K562 (cell line): Measurements from ENCODE around the gene PRDX6. TPM values are rescaled to one million over a fixed set of nuclear protein-coding genes. Genes with fewer than 3 reads are reported as not detected.

Source experiments
- ATAC-seq: fragments of 200-7000 bp; cut with Tn5 transposase; 3 replicates; pipeline ENCODE4 v1.9.1; 2020; ENCODE audit warnings: moderate library complexity
- BruUV-seq: library from RNA; stranded (reverse); fragments of 400-500 nt; replicated peaks from 2 replicates; lab custom pipeline; 2021; lab: Mats Ljungman, UMichigan
- CTCF ChIA-PET: fragments of 300-600 bp; formaldehyde crosslinking; extraction: SDS; loops from one replicate; lab custom pipeline; 2021; ENCODE audit warnings: low intra/inter-chr PET ratio; lab: Yijun Ruan, JAX
- POLR2A ChIA-PET: fragments of 300-600, 350-650 bp; sonication (Branson Sonifier 250); formaldehyde crosslinking; extraction: SDS; loops from one replicate; lab custom pipeline; 2021; ENCODE audit warnings: antibody characterized with exemption, inconsistent platforms; lab: Yijun Ruan, JAX
- DNase-seq, 4 experiments: peaks; one replicate each; pipeline versions ENCODE4 v3.0.0 to v3.0.0-alpha.2; 2011 to 2018; ENCODE audit warnings: low spot score in 3 of 4, mixed read lengths in 3 of 4; ENCODE audit errors: extremely low read depth in 1 of 4
- FAIRE-seq: peaks from 2 replicates; lab custom pipeline; 2011; peaks lifted over from hg19 to GRCh38; lab: Jason Lieb, UNC
- H2AFZ ChIP-seq: 2 replicates; pipeline ENCODE4 v1.6.0; 2011; ENCODE audit warnings: low read depth, low read length, control low read depth, inconsistent platforms
- H3K27ac ChIP-seq: fragments of 200-600 bp; 3 replicates; pipeline ENCODE4 v1.8.0; 2011; ENCODE audit warnings: low read depth, mild to moderate bottlenecking, control low read depth, inconsistent platforms, low read length, moderate library complexity, mixed read lengths; ENCODE audit errors: extremely low read depth
- H3K27me3 ChIP-seq, 2 experiments: fragments of 300-600 bp in 1 of 2; 2 replicates in 1 of 2; 3 replicates in 1 of 2; pipeline versions ENCODE4 v1.6.0 to v1.8.0; 2011; ENCODE audit warnings: inconsistent platforms in 2 of 2, low read length in 2 of 2, mild to moderate bottlenecking in 1 of 2, mixed read lengths in 1 of 2, moderate library complexity in 1 of 2; ENCODE audit not compliant: control insufficient read depth in 2 of 2, insufficient read depth in 2 of 2
- H3K36me3 ChIP-seq: fragments of 300-600 bp; 3 replicates; pipeline ENCODE4 v1.8.0; 2011; ENCODE audit warnings: mild to moderate bottlenecking, low read length, inconsistent platforms; ENCODE audit not compliant: control insufficient read depth, insufficient read depth
- H3K4me1 ChIP-seq, 2 experiments: fragments of 200-600 bp in 1 of 2; replicated peaks in 1 of 2; 2 replicates in 1 of 2; 3 replicates in 1 of 2; pipeline versions ENCODE4 v1.5.1 to v1.8.0; 2011; ENCODE audit warnings: inconsistent platforms in 2 of 2, low read length in 2 of 2, mild to moderate bottlenecking in 1 of 2, mixed read lengths in 1 of 2, moderate library complexity in 1 of 2; ENCODE audit not compliant: control insufficient read depth in 2 of 2, insufficient read depth in 2 of 2
- H3K4me2 ChIP-seq: 2 replicates; pipeline ENCODE4 v1.6.1; 2011; ENCODE audit warnings: low read length, control low read depth, inconsistent platforms, mixed read lengths; ENCODE audit not compliant: insufficient read depth
- H3K4me3 ChIP-seq: fragments of 200-600 bp; sonication (generic), shearing (Covaris generic); 2 replicates; pipeline ENCODE4 v1.5.1; 2016; ENCODE audit warnings: control low read depth, inconsistent platforms
- H3K79me2 ChIP-seq: fragments of 200-600 bp; 3 replicates; pipeline ENCODE4 v1.8.0; 2011; ENCODE audit warnings: low read length, inconsistent platforms; ENCODE audit not compliant: control insufficient read depth, insufficient read depth
- H3K9ac ChIP-seq, 2 experiments: 2 replicates each; pipeline versions ENCODE4 v1.6.0 to v1.6.1; 2011; ENCODE audit warnings: low read depth in 2 of 2, low read length in 2 of 2, control low read depth in 1 of 2, inconsistent platforms in 1 of 2, mild to moderate bottlenecking in 1 of 2, mixed read lengths in 1 of 2; ENCODE audit not compliant: insufficient read depth in 1 of 2
- H3K9me1 ChIP-seq: one replicate; pipeline ENCODE4 v1.6.0; 2011; ENCODE audit warnings: inconsistent platforms, mild to moderate bottlenecking, low read length, moderate library complexity; ENCODE audit not compliant: control insufficient read depth, insufficient read depth
- H3K9me3 ChIP-seq: replicated peaks from 2 replicates; pipeline ENCODE4 v1.5.1; 2011; ENCODE audit warnings: low read depth, low read length, inconsistent platforms; ENCODE audit not compliant: control insufficient read depth, insufficient read depth
- H4K20me1 ChIP-seq: replicated peaks from 2 replicates; pipeline ENCODE4 v1.6.1; 2011; ENCODE audit warnings: low read length, inconsistent platforms, mixed read lengths; ENCODE audit not compliant: control insufficient read depth, insufficient read depth
- ESRRB ChIP-seq: fragments of 250-450 bp; sonication (Bioruptor Pico); IDR thresholded peaks from 2 replicates; pipeline ENCODE4 v1.5.0; 2020; ENCODE audit warnings: mild to moderate bottlenecking, moderate library complexity, borderline replicate concordance
- FUS ChIP-seq: fragments of 200-400 bp; formaldehyde crosslinking; optimal IDR thresholded peaks from 2 replicates; pipeline ENCODE3; 2017; ENCODE audit warnings: low read depth, low read length
- LEF1 ChIP-seq: fragments of 450-650 bp; IDR thresholded peaks from 2 replicates; pipeline ENCODE4 v1.6.1; 2016; ENCODE audit warnings: mild to moderate bottlenecking
- MED1 ChIP-seq: sonication (generic); formaldehyde crosslinking; IDR thresholded peaks from 2 replicates; pipeline ENCODE4 v1.8.1; 2023; ENCODE audit warnings: missing genetic modification reagents, borderline replicate concordance
- ZNF778 ChIP-seq: fragments of 450-650 bp; formaldehyde crosslinking; IDR thresholded peaks from 2 replicates; pipeline ENCODE4 v1.4.0; 2020; ENCODE audit warnings: mild to moderate bottlenecking, moderate library complexity
- WGBS: fragments of 100-300 bp; shearing (Covaris generic); methylation state at CpG from one replicate; pipeline ENCODE4 v1.1.6; 2016; ENCODE audit warnings: low coverage, mixed read lengths; ENCODE audit not compliant: insufficient coverage; ENCODE audit errors: missing lambda C conversion rate; 5-methylcytosine and 5-hydroxymethylcytosine counted together
- in situ Hi-C: fragments of 300-500 bp; cut with MboI; formaldehyde crosslinking; loops from 4 replicates; pipeline ENCODE4 v1.15.0; 2018; ENCODE audit warnings: inconsistent platforms, mixed read lengths
- intact Hi-C: fragments of 100-400 bp; cut with micrococcal nuclease; formaldehyde crosslinking; loops from 2 replicates; pipeline ENCODE4 v1.14.2; 2022
- polyA plus RNA-seq, 8 experiments: library from polyadenylated mRNA; depleted of rRNA in 4 of 8; stranded (reverse) in 5 of 8; unstranded in 3 of 8; fragments of >200 nt; fragmentation: Nextera tagmentation in 2 of 8; fragmentation: Illumina TruSeq in 1 of 8; extraction: Ambion mirVana in 2 of 8; extraction: Trizol in 1 of 8; gene quantifications; 2 replicates each; pipeline versions ENCODE4 v1.2.1 to v1.2.3, GENCODE V29; 2011 to 2014; ENCODE audit warnings: inconsistent platforms in 1 of 8, missing spikeins in 1 of 8
- total RNA-seq, 7 experiments: library from RNA; depleted of rRNA in 6 of 7; stranded (reverse); fragments of >200 nt in 6 of 7; fragmentation: Illumina TruSeq in 2 of 7; extraction: Trizol in 2 of 7; gene quantifications; 2 replicates each; pipeline versions ENCODE4 v1.2.1 to v1.2.3, GENCODE V29; 2011 to 2021; ENCODE audit warnings: low replicate concordance in 1 of 7
- TF ChIP-seq, protein P1 (sequence below): fragments of 250-450 bp; sonication (Bioruptor Pico); IDR thresholded peaks from 2 replicates; pipeline ENCODE4 v1.4.0; 2020; ENCODE audit warnings: borderline replicate concordance
- TF ChIP-seq, protein P2 (sequence below): fragments of 250-450 bp; sonication (Bioruptor Pico); IDR thresholded peaks from 2 replicates; pipeline ENCODE4 v1.4.0; 2020
- TF ChIP-seq, protein P3 (sequence below): fragments of 250-450 bp; sonication (Bioruptor Pico); IDR thresholded peaks from 2 replicates; pipeline ENCODE4 v1.9.0; 2021; ENCODE audit warnings: mild to moderate bottlenecking
- TF ChIP-seq, protein P4 (sequence below), 2 experiments: IDR thresholded peaks in 1 of 2; conservative IDR thresholded peaks in 1 of 2; 2 replicates each; pipeline ENCODE4 v1.6.1; 2016; ENCODE audit warnings: low read depth in 2 of 2, mild to moderate bottlenecking in 1 of 2, missing compliant biosample characterization in 1 of 2, missing genetic modification characterization in 1 of 2, moderate library complexity in 1 of 2
- TF ChIP-seq, protein P5 (sequence below): fragments of 450-650 bp; IDR thresholded peaks from 2 replicates; pipeline ENCODE4 v1.6.1; 2017; ENCODE audit warnings: mild to moderate bottlenecking, moderate library complexity

The PRDX6 gene
- total and polyA plus RNA-seq, 9 of the 15 experiments (the other 6 are each of a cell fraction or from before 2014, with no cell fraction given) = 277 to 1,082 (median 610) TPM

DNA sequence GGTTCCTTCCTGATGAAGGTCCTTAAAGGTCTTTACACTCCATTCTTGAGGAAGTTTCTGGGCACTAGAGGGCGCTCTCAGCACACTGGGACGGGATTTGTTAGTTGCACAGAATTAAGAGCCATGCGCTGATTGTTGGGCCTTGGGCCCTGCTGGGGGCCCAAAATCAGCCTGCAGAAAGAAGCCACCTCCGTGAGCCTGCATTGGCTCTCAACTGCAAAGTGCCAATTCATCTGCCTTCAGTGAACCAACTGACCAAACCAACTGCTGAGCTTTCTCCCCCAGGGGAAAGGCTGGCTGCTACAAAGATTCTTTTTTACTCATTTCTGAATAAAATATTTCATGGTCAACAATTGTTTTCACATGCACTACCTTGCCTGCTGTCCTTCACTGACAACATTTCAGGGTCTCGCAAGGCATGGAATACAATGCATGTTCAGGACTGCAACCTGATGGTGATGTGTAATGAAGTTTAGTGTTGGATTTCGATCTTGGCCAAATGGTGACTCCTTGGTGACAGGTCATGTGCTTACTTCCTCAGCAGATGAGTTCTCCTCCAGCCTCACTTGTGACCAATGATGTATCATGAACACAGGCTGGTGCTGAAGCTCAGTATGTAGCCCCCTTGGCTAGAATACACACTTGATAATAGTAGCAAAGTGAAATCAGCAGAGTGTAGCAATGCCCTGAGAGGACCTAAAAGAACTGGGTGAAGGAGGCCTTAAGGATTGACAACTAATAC, 45.7 kb upstream of the PRDX6 start (continued):
- TF ChIP-seq, protein P1, sequence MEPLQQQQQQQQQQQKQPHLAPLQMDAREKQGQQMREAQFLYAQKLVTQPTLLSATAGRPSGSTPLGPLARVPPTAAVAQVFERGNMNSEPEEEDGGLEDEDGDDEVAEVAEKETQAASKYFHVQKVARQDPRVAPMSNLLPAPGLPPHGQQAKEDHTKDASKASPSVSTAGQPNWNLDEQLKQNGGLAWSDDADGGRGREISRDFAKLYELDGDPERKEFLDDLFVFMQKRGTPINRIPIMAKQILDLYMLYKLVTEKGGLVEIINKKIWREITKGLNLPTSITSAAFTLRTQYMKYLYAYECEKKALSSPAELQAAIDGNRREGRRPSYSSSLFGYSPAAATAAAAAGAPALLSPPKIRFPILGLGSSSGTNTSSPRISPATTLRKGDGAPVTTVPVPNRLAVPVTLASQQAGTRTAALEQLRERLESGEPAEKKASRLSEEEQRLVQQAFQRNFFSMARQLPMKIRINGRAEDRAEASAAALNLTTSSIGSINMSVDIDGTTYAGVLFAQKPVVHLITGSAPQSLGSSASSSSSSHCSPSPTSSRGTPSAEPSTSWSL (CRISPR knock-in tag) = no peak
- no peak for TF ChIP-seq ESRRB (CRISPR knock-in tag)

DNA sequence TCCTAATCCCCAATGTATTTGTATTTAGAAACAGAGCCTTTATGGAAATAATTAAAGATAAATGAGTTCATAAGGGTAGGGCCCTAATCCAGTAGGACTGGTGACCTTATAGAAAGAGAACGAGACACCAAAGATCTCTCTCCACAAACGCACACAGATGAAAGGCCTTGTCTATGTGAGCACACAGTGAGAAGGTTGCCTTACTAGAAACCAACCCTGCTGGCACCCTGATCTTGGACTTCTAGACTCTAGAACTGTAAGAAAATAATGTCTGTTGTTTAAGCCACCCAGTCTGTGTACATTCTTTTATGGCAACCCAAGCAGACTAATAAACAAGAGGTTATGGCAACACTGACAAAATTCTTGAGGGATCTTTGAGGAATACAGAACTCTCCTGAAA, 44.8 kb upstream of the PRDX6 start:
- DNase-seq = no peak
- H3K9me3 ChIP-seq = no peaks in the 10 kb centered on the region
- in situ Hi-C loops = loop anchor here (10.0 kb wide), 1 partner anchor 392 kb away; the partner anchor contains the start of genes CENPL and DARS2
- H3K4me3 ChIP-seq = no peak overlapping the region
- CTCF ChIA-PET = interaction anchor here (0.7 to 2.4 kb wide), 2 partner anchors 392 to 688 kb away, joined by 3 to 13 read pairs; partner anchors contain the start of genes CENPL and DARS2
- H2AFZ ChIP-seq = no peak overlapping the region
- H3K9me1 ChIP-seq = no peaks in the 10 kb centered on the region
- BruUV-seq = no TSS peak
- POLR2A ChIA-PET = interaction anchor here (1.3 kb wide), 1 partner anchor 46 kb away, joined by 3 read pairs; no protein-coding TSS in a partner anchor
- H3K79me2 ChIP-seq = no peaks in the 10 kb centered on the region
- peaks cover 3% of the 10 kb centered on the region; the same call in 1 of the 3 replicates for H3K36me3 ChIP-seq
- H3K27ac ChIP-seq = no peak overlapping the region
- H3K9ac ChIP-seq = no peak overlapping the region
- H3K4me1 ChIP-seq = peaks cover 7 to 56% of the 10 kb centered on the region in 2 experiments
- H4K20me1 ChIP-seq = no peaks in the 10 kb centered on the region
- no peak for FAIRE-seq
- intact Hi-C loops = loop anchor here (5.0 kb wide), 3 partner anchors 120 to 480 kb away; no protein-coding TSS in a partner anchor
- 73% methylated on average over 2 of the region's 2 CpGs for WGBS
- H3K27me3 ChIP-seq = no peaks in the 10 kb centered on the region
- H3K4me2 ChIP-seq = no peak overlapping the region
- no peak for ATAC-seq
- TF ChIP-seq, protein P2, sequence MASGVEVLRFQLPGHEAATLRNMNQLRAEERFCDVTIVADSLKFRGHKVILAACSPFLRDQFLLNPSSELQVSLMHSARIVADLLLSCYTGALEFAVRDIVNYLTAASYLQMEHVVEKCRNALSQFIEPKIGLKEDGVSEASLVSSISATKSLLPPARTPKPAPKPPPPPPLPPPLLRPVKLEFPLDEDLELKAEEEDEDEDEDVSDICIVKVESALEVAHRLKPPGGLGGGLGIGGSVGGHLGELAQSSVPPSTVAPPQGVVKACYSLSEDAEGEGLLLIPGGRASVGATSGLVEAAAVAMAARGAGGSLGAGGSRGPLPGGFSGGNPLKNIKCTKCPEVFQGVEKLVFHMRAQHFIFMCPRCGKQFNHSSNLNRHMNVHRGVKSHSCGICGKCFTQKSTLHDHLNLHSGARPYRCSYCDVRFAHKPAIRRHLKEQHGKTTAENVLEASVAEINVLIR (CRISPR knock-in tag) = no peak
- TF ChIP-seq FUS = no peak
- TF ChIP-seq, protein P3, sequence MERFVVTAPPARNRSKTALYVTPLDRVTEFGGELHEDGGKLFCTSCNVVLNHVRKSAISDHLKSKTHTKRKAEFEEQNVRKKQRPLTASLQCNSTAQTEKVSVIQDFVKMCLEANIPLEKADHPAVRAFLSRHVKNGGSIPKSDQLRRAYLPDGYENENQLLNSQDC (CRISPR knock-in tag) = no peak
- no peak for TF ChIP-seq LEF1
- TF ChIP-seq, protein P4, sequence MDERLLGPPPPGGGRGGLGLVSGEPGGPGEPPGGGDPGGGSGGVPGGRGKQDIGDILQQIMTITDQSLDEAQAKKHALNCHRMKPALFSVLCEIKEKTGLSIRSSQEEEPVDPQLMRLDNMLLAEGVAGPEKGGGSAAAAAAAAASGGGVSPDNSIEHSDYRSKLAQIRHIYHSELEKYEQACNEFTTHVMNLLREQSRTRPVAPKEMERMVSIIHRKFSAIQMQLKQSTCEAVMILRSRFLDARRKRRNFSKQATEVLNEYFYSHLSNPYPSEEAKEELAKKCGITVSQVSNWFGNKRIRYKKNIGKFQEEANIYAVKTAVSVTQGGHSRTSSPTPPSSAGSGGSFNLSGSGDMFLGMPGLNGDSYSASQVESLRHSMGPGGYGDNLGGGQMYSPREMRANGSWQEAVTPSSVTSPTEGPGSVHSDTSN (CRISPR knock-in tag; IDR thresholded peaks at IDR 0.05; ENCODE audit: low read depth) = no peak
- TF ChIP-seq, protein P4 (tag; conservative IDR thresholded peaks at IDR 0.05; ENCODE audit: low read depth) = no peak
- no peak for TF ChIP-seq MED1 (CRISPR knock-in tag)
- TF ChIP-seq ZNF778 = no peak
- TF ChIP-seq, protein P5, sequence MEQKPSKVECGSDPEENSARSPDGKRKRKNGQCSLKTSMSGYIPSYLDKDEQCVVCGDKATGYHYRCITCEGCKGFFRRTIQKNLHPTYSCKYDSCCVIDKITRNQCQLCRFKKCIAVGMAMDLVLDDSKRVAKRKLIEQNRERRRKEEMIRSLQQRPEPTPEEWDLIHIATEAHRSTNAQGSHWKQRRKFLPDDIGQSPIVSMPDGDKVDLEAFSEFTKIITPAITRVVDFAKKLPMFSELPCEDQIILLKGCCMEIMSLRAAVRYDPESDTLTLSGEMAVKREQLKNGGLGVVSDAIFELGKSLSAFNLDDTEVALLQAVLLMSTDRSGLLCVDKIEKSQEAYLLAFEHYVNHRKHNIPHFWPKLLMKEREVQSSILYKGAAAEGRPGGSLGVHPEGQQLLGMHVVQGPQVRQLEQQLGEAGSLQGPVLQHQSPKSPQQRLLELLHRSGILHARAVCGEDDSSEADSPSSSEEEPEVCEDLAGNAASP = no peak
